Muscle layer of duodenum (tissue), 2 donors: ENCODE data around the gene CNN2.

ENCODE experiments used
- H3K27ac ChIP-seq: one replicate; pipeline ENCODE4 v1.7.0; 2013; ENCODE audit warnings: mild to moderate bottlenecking, low read length
- H3K27me3 ChIP-seq: one replicate; pipeline ENCODE4 v1.7.0; 2013; ENCODE audit warnings: low read depth, mild to moderate bottlenecking, control low read depth, low read length
- H3K36me3 ChIP-seq, 2 donors: one replicate each; pipeline ENCODE4 v1.7.0; 2013; ENCODE audit warnings: low read length in 2 of 2, control low read depth in 1 of 2, mild to moderate bottlenecking in 1 of 2; ENCODE audit not compliant: insufficient read depth in 2 of 2, control insufficient read depth in 1 of 2
- H3K4me1 ChIP-seq, 2 donors: one replicate each; pipeline ENCODE4 v1.7.0; 2013; ENCODE audit warnings: low read length in 2 of 2, mild to moderate bottlenecking in 2 of 2, control low read depth in 1 of 2, moderate library complexity in 1 of 2; ENCODE audit not compliant: insufficient read depth in 2 of 2, control insufficient read depth in 1 of 2
- H3K4me3 ChIP-seq, 2 donors: one replicate each; pipeline ENCODE4 v1.7.0; 2013; ENCODE audit warnings: low read length in 2 of 2, low read depth in 1 of 2, mild to moderate bottlenecking in 1 of 2
- H3K9me3 ChIP-seq, 2 donors: one replicate each; pipeline ENCODE4 v1.7.0; 2013; ENCODE audit warnings: low read length in 2 of 2, control low read depth in 1 of 2, mild to moderate bottlenecking in 1 of 2; ENCODE audit not compliant: control insufficient read depth in 1 of 2
- donor health status: healthy.

CNN2 gene

DNA sequence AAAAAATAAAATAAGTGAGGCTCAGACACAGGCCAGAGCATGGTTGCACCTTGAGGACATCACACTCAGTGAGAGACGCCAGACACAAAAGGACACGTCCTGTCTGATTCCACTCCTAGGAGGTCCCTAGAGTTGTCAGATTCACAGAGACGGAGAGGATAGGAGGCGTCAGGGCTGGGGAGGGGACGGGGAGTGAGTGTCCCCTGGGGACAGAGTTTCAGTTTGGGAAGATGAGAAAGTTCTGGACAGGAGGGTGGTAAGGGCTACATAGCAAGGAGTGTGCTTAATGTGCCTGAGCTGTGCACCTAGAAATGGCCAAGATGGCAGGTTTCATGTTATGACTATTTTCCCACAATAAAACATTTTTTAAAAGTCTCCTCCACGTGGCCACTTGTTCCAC lies 28.3 kb upstream of the CNN2 start:
- Histone ChIP-seq H3K4me3 (no peak overlapping the region), H3K27ac (no peak overlapping the region), H3K27me3 (peaks cover 56% of the 10 kb centered on the region), H3K36me3 (peaks cover 0 to 18% of the 10 kb centered on the region in 2 donors), H3K9me3 (no peaks in the 10 kb centered on the region), H3K4me1 (peaks cover 0 to 23% of the 10 kb centered on the region in 2 donors)

DNA sequence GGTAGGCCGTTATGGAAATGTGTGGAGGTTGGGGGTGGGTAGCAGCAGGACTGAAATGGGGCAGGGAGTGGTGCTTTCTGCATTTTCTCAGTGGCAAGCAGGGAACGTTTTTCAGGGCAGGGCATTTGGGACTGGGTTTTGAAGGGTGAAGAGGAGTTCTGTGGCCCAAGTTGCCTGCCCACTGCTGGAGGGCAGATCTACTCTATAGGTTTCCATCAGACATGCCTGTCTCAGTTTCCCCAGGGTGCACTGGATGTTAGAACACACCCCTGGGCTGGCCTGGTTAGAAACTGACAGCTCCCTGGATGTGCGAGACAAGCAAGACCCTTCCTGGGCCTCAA lies 27.1 kb upstream of the CNN2 start:
- peaks cover 0 to 23% of the 10 kb centered on the region in 2 donors for H3K4me1 ChIP-seq
- no peaks in the 10 kb centered on the region for H3K9me3 ChIP-seq
- H3K4me3 ChIP-seq = no peak overlapping the region
- no peak overlapping the region for H3K27ac ChIP-seq
- H3K27me3 ChIP-seq = peaks cover 59% of the 10 kb centered on the region
- peaks cover 0 to 6% of the 10 kb centered on the region in 2 donors for H3K36me3 ChIP-seq

- Histone ChIP-seq H3K9me3 (no peaks in the 10 kb centered on the region), H3K4me3 (no peak within 1 kb of the TSS), H3K4me1 (peaks cover 0 to 23% of the 10 kb centered on the region in 2 donors), H3K27ac (no peak within 1 kb of the TSS), H3K27me3 (peaks cover 59% of the 10 kb centered on the region), H3K36me3 (no peaks in the 10 kb centered on the region)
Observed at GRCh38 chr19:1000095-1000494, 26.3 kb upstream of the CNN2 start, which contains the start of gene GRIN3B. GRIN3B (plus strand) TSS chr19:1000419; CDS start chr19:1000438, 19 bp downstream.

- no peak overlapping the region for H3K4me3 ChIP-seq
- peaks cover 53% of the 10 kb centered on the region for H3K27me3 ChIP-seq
- H3K4me1 ChIP-seq = peaks cover 0 to 20% of the 10 kb centered on the region in 2 donors
- no peaks in the 10 kb centered on the region for H3K36me3 ChIP-seq
- no peak overlapping the region for H3K27ac ChIP-seq
- no peaks in the 10 kb centered on the region for H3K9me3 ChIP-seq
Observed at GRCh38 chr19:1000591-1001537, 25.5 kb upstream of the CNN2 start.

GRCh38 chr19:1001538-1002166 lies 24.8 kb upstream of the CNN2 start:
- no peaks in the 10 kb centered on the region for H3K9me3 ChIP-seq
- no peaks in the 10 kb centered on the region for H3K36me3 ChIP-seq
- H3K27ac ChIP-seq = no peak overlapping the region
- no peak overlapping the region for H3K4me3 ChIP-seq
- H3K4me1 ChIP-seq = peaks cover 0 to 13% of the 10 kb centered on the region in 2 donors
- peaks cover 45% of the 10 kb centered on the region for H3K27me3 ChIP-seq

DNA sequence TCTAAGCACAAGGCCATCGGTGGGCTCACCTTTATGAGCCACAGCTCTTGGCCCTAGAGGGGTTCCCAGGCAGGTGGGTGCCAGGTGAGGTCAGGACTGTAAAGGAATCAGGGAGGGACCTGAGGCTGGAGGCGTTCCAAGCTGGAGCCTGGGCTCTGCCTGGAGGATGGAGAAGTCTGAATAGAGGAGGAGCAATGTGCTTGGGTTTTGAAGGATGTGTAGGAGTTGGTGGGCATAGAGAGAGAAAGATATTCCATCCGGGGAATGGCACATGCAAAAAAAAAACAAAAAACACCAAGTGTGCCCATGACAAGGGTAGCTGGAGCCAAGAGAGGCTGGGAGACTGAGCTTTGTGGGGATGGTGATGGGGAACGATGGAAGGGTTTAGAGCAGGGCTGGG lies 23.8 kb upstream of the CNN2 start:
- no peak overlapping the region for H3K27ac ChIP-seq
- peaks cover 38% of the 10 kb centered on the region for H3K27me3 ChIP-seq
- no peaks in the 10 kb centered on the region for H3K9me3 ChIP-seq
- H3K36me3 ChIP-seq = no peaks in the 10 kb centered on the region
- peaks cover 0 to 13% of the 10 kb centered on the region in 2 donors for H3K4me1 ChIP-seq
- H3K4me3 ChIP-seq = no peak overlapping the region

DNA sequence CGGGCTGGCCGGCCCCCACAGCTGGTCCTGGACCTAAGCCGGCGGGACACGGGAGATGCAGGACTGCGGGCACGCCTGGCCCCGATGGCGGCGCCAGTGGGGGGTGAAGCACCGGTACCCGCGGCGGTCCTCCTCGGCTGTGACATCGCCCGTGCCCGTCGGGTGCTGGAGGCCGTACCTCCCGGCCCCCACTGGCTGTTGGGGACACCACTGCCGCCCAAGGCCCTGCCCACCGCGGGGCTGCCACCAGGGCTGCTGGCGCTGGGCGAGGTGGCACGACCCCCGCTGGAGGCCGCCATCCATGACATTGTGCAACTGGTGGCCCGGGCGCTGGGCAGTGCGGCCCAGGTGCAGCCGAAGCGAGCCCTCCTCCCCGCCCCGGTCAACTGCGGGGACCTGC lies 23.1 kb upstream of the CNN2 start:
- peaks cover 31% of the 10 kb centered on the region for H3K27me3 ChIP-seq
- H3K4me1 ChIP-seq = peaks cover 0 to 13% of the 10 kb centered on the region in 2 donors
- no peaks in the 10 kb centered on the region for H3K36me3 ChIP-seq
- no peaks in the 10 kb centered on the region for H3K9me3 ChIP-seq
- no peak overlapping the region for H3K4me3 ChIP-seq
- no peak overlapping the region for H3K27ac ChIP-seq

GRCh38 chr19:1004204-1004802 lies 22.1 kb upstream of the CNN2 start:
- H3K36me3 ChIP-seq = peaks cover 0 to 3% of the 10 kb centered on the region in 2 donors
- H3K4me3 ChIP-seq = no peak overlapping the region
- H3K27ac ChIP-seq = no peak overlapping the region
- peaks cover 25% of the 10 kb centered on the region for H3K27me3 ChIP-seq
- peaks cover 0 to 13% of the 10 kb centered on the region in 2 donors for H3K4me1 ChIP-seq
- no peaks in the 10 kb centered on the region for H3K9me3 ChIP-seq

DNA sequence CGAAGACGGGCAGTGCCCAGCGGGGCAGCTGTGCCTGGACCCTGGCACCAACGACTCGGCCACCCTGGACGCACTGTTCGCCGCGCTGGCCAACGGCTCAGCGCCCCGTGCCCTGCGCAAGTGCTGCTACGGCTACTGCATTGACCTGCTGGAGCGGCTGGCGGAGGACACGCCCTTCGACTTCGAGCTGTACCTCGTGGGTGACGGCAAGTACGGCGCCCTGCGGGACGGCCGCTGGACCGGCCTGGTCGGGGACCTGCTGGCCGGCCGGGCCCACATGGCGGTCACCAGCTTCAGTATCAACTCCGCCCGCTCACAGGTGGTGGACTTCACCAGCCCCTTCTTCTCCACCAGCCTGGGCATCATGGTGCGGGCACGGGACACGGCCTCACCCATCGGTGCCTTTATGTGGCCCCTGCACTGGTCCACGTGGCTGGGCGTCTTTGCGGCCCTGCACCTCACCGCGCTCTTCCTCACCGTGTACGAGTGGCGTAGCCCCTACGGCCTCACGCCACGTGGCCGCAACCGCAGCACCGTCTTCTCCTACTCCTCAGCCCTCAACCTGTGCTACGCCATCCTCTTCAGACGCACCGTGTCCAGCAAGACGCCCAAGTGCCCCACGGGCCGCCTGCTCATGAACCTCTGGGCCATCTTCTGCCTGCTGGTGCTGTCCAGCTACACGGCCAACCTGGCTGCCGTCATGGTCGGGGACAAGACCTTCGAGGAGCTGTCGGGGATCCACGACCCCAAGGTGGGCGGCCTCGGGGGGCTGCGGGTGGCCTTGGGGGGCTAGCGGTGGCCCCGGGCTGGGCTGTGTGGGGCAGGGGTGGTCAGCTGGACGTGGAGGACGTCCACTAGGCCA lies 21.4 kb upstream of the CNN2 start:
- H3K4me1 ChIP-seq = peaks cover 0 to 16% of the 10 kb centered on the region in 2 donors
- no peak overlapping the region for H3K27ac ChIP-seq
- no peak overlapping the region for H3K4me3 ChIP-seq
- no peaks in the 10 kb centered on the region for H3K9me3 ChIP-seq
- H3K36me3 ChIP-seq = peaks cover 0 to 8% of the 10 kb centered on the region in 2 donors
- H3K27me3 ChIP-seq = peaks cover 22% of the 10 kb centered on the region

DNA sequence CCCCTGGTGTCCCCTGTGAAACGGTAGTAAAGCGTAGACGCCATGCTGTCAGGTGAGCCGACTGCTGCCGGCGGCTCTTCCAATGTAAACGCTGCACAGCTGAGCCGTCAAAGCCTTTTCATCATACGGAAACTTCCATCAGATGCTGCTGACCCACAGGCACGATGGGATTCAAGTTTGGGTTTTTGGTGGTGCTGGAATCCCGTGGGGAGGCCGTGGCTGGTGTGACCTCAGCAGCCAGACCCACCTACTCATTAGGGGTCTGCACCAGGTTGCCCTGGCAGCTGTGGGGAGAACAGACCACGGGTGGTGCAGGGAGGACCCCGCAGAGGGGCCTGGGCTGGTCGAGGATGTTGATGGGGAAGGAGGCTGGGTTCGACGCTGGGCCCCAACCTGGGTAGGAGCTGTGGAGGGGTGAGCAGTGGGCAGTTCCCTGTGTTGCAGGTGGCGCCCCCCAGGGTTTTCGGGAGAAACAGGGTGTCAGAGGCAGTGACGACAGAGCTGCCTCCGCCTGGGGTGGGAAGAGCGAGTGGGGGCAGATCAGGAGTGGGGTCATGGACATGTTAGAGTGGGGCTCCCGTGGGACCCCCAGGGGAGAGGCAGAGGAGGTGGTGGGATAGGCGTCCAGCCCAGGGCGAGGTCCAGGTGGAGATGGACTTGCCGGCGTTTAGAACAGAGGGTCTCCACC lies 19.6 kb upstream of the CNN2 start:
- H3K36me3 ChIP-seq = peaks cover 0 to 25% of the 10 kb centered on the region in 2 donors
- H3K27ac ChIP-seq = no peak overlapping the region
- no peak overlapping the region for H3K4me3 ChIP-seq
- H3K9me3 ChIP-seq = no peaks in the 10 kb centered on the region
- peaks cover 10% of the 10 kb centered on the region for H3K27me3 ChIP-seq
- peaks cover 0 to 8% of the 10 kb centered on the region in 2 donors for H3K4me1 ChIP-seq
